LoVo (cell line): ENCODE results near the gene NPHP4.
"Not testable (repeated sequence)": the region's sequence is repeated elsewhere in the genome, so short reads cannot be mapped to it uniquely, and the experiment has no call there.

Source experiments
- DNase-seq: peaks from one replicate; pipeline ENCODE4 v3.0.0-alpha.2; 2016; ENCODE audit warnings: low spot score

Gene NPHP4

GRCh38 chr1:5933050-5933449 lies 59.2 kb downstream of the NPHP4 start:
- no peak for DNase-seq

DNA sequence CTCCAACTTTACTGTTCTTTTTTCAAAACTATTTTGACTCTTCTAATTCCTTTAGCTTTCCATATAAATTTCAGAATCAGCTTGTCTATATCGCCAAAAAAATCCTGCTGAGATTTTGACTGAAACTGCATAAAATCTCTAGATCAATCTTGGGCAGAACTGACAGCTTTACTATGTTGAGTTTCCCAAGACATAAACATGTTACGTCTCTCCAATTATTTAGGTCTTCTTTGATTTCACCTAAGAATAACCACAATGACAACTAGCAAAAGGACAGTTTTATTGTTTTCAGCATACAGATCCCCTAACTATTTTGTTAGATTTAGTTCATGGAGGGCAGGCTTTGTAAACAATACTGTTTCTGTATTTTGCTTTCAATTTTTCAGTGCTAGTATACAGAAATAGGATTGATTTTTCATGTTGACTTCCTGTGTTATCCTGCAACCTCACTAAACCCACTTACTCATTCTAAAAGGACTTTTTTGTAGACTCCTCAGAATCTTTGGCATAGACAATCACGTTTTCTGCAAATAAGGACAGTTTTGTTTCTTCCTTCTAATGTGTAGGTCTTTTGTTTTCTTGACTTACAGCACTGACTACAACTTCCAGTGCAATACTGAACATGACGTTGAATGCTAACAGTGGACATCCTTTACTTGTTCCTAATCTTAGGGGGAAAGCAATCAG lies 63.4 kb downstream of the NPHP4 start:
- no peak for DNase-seq

- DNase-seq, result no peak
Measured at GRCh38 chr1:5927506-5928370, 64.5 kb downstream of the NPHP4 start.

DNA sequence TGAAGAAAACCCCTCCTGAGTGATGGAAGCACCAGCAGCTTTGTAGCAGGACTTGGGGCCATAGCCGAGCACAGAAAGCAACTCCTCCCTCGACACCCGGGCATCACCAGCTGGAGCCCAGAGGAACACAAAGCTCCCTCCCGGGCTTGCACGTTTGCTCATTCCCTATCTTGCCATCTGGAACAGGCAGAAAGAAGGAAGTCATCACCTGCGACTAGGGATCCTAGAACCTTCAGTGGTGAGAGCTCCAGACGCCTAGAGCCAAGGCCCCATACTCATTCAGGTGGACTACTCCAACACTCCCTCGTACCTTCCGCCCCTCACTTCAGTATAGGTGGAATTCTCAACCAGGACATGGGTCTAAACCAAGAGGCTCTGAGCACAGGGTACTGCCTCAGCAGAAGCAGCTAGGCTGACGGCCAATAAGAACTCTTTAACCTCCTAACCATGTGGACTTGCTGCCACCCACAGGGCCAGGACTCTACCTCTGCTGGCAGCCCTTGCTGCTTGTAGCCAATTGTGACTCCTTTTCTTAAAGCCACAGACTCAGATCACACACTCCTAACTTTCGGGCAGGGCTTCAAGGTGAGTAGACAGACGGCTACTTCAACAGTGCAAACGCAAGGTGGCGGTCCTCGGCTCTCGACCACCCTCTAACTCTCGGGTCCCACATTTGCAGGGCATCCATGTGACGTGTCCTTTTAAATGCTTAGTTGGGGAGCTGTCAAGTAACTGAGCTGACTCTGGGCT lies 65.4 kb downstream of the NPHP4 start:
- DNase-seq, result no peak

DNA sequence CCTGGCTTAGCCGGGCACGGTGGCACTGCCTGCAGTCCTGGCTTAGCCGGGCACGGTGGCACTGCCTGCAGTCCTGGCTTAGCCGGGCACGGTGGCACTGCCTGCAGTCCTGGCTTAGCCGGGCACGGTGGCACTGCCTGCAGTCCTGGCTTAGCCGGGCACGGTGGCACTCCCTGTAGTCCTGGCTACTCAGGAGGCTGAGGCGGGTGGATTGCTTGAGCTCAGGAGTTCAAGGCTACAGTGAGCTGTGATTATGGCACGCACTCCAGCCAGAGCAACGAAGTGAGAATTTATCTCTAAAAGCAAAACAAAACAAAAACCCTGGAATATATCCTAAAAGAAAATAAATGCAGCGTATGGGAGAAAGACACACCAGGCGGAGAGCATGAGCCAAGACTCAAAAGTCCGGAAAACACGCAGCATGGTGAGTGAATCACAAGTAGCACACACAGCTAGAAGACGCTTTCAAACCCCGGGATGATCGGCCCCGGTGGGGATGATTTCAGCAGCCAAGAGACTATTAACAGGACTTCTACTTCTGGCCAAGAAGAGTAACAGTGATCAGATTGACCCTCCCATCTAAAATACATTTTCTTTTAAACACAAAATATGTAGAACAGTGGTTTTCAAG lies 69.4 kb downstream of the NPHP4 start:
- DNase-seq, result not testable (repeated sequence)

- DNase-seq, result no peak
Measured at GRCh38 chr1:5921671-5922070, 70.6 kb downstream of the NPHP4 start.

DNA sequence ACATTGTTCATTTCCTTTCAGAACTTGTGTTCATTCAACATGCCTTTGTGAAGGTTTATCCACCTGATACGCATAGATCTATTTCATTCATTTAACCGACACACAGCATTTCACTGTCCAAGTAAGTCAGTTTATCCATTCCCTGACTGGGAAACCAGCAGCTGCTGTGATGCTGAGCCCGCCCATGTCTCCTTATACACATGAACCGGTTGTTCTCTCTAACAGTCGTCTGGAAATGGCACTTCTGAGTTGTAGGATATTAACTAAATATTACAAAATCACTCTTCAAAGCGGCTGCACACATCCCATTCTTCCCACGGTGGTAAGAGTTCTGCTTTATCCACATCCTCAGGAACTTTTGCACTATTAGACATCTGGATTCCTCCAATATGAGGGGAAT lies 71.1 kb downstream of the NPHP4 start:
- DNase-seq, result no peak

DNA sequence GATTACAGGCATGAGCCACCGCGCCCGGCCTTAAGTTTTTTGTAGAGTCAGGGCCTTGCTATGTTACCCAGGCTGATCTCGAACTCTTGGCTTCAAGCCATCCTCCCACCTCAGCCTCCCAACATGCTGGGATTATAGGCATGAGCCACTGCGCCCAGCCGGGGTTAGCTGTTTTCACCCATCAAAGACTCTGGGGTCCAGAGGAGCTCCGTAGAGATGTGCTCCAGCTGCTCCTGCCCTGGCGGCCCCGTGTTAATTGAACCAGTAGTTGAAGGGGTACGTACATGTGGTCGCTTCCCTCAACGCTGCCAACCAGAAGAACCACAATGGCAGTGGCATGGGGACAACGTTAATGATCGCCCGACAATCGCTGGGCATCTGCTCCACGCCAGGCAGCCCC lies 72.0 kb downstream of the NPHP4 start:
- no peak for DNase-seq

DNA sequence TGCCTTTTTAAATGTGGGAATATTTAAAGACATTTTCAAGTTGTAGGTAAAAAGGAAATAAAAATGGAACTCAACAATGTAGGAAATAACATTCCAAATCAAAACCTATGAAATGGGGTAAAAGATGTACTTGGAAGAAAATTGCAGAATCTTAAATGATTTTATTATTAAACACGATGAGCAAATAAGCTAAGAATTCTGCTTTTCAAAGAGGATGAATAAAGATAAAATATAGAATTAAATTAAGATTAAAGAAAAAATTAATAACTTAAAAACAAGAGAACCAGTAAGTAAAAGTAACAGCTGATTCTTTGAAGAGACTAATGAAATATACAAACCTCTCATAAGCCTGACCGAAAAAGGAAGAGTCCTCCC lies 74.0 kb downstream of the NPHP4 start:
- no peak for DNase-seq

GRCh38 chr1:5917591-5918274 lies 74.5 kb downstream of the NPHP4 start:
- no peak for DNase-seq

DNA sequence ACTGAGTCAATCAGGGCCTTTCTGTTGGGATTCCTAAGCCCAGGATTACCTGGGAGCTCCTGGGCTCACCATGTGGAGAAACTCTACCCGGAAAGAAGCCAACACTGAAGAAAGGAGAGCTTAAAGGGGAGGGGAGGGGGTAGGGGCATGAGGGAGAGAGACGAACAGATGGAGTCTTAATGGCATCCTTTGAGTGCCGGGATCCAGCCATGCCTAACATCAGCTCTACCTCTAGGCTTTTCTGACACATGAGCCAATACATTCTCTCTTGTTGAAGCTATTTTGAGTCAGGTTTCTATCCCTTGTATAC lies 75.0 kb downstream of the NPHP4 start:
- DNase-seq, result no peak

DNA sequence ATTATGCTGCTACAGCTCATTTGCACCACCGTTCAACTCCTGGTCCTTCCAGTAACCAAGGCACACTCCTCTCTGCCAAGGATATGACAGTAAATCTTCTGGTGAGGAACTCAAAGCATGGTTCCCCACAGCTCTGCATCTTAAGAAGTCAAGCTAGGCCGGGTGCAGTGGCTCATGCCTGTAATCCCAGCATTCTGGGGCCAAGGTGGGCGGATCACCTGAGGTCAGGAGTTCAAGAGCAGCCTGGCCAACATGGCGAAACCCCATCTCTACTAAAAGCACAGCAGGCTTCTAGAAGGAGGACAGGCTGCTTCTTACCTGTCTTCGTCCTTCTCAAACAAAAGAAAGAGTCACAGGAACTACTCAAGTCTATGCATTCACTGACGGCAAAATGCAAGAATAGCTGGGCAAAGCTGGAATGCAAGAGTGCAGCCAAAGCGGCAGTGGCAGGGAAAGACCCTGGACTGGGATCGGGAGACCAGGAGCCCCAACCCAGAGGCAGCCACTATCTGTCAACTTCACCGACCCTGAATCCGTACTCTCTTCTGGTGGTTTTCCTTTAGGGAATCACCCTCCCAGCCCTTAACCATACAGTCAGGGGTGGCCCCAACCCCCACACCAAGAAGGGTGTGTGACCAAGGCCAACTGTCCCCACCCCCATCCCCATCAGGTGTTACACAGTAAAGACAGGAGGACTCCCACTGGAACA lies 75.5 kb downstream of the NPHP4 start:
- DNase-seq, result no peak

DNA sequence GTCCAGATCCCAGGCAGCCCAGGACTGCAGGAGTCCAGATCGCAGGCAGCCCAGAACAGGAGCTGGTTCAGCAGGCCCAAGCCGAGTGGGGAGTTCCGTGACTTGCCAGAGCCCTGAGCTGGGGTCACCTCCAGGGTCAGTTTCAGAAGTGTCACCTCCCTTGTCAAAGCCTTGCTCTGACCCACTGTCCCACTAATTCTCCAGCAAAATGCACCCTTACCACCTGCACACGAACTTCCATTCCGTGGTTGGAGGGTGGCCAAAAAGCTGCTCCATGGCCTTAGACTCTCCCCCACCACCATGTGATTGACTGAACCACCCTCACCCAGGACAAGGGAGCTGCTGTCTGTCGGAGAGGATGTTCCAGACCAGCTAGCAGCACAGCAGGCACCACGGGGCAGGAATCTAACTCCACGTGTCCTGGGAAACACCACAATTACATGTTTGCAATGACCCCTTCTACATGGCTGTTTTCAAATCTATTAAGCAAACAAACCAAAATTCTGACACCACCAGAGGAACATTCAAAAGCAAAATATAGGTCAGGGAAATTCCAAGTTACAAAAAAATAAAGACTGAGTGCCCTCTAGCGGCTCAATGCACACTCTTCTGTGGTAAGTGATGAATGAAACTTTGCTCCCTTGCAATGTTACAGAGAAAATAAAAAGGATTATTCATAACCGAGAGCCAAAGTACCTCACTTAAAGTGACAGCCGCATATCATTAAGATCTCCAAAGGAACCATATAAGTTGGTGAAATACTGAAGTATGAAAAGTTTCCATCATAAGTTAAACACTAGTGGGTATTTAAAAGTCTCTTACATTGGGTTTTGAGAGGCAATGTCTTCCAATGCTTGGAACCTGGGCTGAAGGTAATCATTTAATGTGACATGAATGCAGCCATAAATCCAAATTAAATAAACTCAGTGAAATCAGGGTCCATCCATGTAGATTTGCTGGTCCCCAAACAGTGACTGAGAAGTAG lies 76.3 kb downstream of the NPHP4 start:
- DNase-seq, result peak; percentile 25

- no peak for DNase-seq
Measured at GRCh38 chr1:5914676-5915365, 77.4 kb downstream of the NPHP4 start.

DNA sequence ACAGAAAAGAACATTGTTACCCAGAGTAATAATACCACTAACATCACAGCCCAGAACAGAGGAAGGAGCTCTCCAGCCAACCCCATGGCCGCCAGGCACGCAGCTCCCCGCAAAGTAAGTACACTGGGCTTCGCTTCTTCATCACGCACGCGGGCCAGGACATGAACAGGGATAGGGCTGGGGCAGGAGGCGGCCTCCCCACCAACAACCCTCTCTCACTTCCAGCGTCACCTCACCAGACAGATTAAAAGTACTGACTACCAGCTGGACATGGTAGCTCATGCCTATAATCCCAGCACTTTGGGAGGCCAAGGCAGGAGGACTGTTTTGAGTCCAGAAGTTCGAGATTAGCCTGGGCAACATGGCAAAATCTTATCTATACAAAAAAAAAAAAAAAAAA lies 78.3 kb downstream of the NPHP4 start:
- no peak for DNase-seq

DNA sequence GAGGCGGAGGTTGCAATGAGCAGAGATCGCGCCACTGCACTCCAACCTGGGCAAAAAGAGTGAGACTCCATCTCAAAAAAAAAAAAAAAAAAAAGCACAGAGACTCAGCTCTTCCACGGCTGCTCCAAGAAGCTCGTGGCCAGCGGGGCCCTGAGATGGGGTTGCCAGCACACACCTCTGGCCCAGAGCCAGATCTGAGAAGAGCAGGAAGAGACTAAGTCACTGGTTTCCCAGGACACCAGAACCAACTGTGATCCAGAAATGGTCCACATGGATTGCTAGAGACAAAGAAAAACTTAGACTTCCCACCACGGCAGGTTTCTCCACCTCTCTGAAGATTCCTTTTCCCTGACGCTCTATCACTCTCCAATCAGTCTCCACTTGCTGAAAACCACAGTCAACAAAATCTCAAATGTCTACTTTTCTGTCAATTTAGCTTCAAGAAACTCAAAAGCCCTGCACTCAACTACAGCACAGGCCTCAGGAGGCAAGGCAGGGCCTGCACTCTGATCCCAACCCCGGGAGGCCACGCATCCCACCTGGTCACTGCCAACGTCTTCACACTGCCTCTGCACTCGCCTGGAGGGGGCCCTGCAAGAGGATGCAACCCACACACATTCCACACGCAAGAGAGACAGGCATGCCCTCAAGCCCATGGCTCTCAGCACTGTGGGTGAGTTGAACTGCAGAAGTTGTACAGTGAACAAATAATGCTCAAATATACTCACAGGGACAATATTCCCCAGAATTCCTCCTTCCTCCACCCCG lies 79.0 kb downstream of the NPHP4 start:
- no peak for DNase-seq

GRCh38 chr1:5911871-5912271 lies 80.4 kb downstream of the NPHP4 start:
- no peak for DNase-seq

GRCh38 chr1:5911157-5911556 lies 81.1 kb downstream of the NPHP4 start:
- DNase-seq, result no peak

DNA sequence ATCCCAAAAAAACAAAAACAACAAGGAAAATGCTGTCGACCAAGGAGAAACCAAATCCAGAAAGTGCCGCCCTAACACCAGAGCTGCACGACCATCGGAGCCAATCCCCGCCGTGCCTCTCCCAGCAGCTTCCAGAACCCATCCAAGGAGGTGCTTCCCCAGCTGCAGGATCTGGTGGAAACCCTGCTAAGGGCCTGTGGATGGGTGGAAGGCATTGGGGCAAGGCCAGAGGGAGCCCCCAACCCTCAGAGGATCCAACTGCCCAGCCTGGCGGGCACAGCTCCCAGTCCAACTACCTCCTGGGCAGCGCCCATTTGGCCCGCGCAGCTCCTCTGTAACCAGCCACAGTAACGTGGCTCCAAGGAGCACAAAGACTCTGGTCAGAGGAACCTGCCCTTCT lies 81.6 kb downstream of the NPHP4 start:
- no peak for DNase-seq
